ENCODE measurements around the gene SPATA2L. TPM values are rescaled to one million over a fixed set of nuclear protein-coding genes. Genes with fewer than 3 reads are reported as not detected.

Gene SPATA2L
- total RNA-seq, 1 donor from 2014 or later = 7.6 TPM

DNA sequence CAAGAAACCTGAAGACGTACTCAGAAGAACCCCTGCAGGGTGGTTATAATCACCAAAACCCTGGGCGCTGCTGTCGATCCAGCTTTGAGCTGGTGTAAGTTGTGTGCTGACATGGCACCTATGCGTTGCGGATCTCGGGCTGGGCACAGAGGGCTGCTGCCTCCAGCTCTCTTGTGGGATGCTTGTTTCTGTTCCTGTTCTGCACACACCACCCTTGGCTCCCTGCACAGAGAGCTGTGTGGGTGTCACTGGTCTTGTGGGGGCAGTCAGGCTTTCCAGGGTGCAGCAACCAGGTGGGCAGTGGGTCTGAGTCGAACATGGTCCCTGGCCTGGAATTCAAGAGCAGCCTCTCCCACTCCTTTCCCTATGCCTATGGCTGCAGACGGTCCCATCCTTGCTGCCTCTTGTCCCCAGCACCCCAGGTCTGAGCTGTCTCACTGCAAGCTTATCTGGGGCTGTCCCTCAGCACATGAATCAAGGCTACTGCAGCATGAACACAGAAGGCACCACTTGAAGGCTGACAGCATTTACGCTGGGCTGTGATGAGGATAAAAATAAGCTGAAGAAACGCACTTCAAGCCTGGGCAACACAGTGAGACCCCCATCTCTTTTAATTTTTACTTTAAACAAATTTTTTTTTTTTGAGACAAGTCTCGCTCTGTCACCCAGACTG is 40.0 kb upstream of the SPATA2L start:
- H3K36me3 Mint-ChIP-seq = peaks cover 30% of the 10 kb centered on the region
- Histone ChIP-seq H3K4me3 (no peak overlapping the region), H3K4me1 (no peaks in the 10 kb centered on the region), H3K9ac (no peak overlapping the region), H3F3A (ENCODE audit: low read depth) (no peaks in the 10 kb centered on the region), H2AFZ (replicated peaks) (no peak overlapping the region), H3K36me3 (no peaks in the 10 kb centered on the region), H3K27ac (no peak overlapping the region), H3K27me3 (no peaks in the 10 kb centered on the region), H3K79me2 (ENCODE audit: low read depth) (no peaks in the 10 kb centered on the region), H4K20me1 (ENCODE audit: low read depth) (no peaks in the 10 kb centered on the region), H3K4me2 (no peak overlapping the region), H3K9me3 (ENCODE audit: low read depth) (no peaks in the 10 kb centered on the region)
- DNase-seq (ENCODE audit: low spot score) = no peak
- H3K27ac Mint-ChIP-seq = no peak overlapping the region
- H3K4me3 Mint-ChIP-seq = no peak overlapping the region
- no peaks in the 10 kb centered on the region for H3K4me1 Mint-ChIP-seq
- TF ChIP-seq, protein P1, sequence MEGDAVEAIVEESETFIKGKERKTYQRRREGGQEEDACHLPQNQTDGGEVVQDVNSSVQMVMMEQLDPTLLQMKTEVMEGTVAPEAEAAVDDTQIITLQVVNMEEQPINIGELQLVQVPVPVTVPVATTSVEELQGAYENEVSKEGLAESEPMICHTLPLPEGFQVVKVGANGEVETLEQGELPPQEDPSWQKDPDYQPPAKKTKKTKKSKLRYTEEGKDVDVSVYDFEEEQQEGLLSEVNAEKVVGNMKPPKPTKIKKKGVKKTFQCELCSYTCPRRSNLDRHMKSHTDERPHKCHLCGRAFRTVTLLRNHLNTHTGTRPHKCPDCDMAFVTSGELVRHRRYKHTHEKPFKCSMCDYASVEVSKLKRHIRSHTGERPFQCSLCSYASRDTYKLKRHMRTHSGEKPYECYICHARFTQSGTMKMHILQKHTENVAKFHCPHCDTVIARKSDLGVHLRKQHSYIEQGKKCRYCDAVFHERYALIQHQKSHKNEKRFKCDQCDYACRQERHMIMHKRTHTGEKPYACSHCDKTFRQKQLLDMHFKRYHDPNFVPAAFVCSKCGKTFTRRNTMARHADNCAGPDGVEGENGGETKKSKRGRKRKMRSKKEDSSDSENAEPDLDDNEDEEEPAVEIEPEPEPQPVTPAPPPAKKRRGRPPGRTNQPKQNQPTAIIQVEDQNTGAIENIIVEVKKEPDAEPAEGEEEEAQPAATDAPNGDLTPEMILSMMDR (IDR thresholded peaks at IDR 0.05) = no peak
- TF ChIP-seq EZH2 (IDR thresholded peaks at IDR 0.05) (no peak), EZH2phosphoT487 (IDR thresholded peaks at IDR 0.05) (no peak)
- no peaks in the 10 kb centered on the region for H3K27me3 Mint-ChIP-seq (ENCODE audit: insufficient read depth, low read depth)
- no peaks in the 10 kb centered on the region for H3K9me3 Mint-ChIP-seq

DNA sequence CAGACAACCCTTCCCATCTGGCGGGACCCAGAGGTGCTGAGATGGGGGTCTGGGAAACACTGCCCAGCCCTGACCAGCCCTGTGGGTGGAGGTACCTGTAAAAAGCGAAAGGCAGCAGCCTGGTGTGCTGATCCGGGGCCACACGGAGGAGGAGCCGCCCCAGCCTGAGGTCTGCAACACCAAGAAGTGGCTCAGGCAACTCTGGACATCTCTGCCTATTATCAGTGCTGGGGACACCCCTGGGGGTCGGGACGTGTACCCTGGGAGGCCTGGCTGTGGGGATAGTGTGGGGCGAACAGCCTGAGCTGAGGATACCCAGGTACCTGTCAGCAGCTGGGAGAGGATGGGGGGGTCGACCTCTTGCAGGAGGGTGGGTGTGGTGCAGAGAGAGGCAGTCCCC is 37.9 kb upstream of the SPATA2L start:
- Mint-ChIP-seq H3K36me3 (peaks cover 37% of the 10 kb centered on the region), H3K9me3 (no peaks in the 10 kb centered on the region), H3K4me1 (no peaks in the 10 kb centered on the region), H3K27me3 (ENCODE audit: insufficient read depth, low read depth) (no peaks in the 10 kb centered on the region), H3K27ac (no peak overlapping the region), H3K4me3 (no peak overlapping the region)
- H3K4me2 ChIP-seq = no peak overlapping the region
- H3K27me3 ChIP-seq = no peaks in the 10 kb centered on the region
- no peaks in the 10 kb centered on the region for H4K20me1 ChIP-seq (ENCODE audit: low read depth)
- no peak overlapping the region for H2AFZ ChIP-seq (replicated peaks)
- H3F3A ChIP-seq (ENCODE audit: low read depth) = no peaks in the 10 kb centered on the region
- H3K9me3 ChIP-seq (ENCODE audit: low read depth) = no peaks in the 10 kb centered on the region
- DNase-seq (ENCODE audit: low spot score) = no peak
- no peak overlapping the region for H3K27ac ChIP-seq
- no peak overlapping the region for H3K4me3 ChIP-seq
- H3K36me3 ChIP-seq = no peaks in the 10 kb centered on the region
- TF ChIP-seq, protein P1 (IDR thresholded peaks at IDR 0.05) = no peak
- no peak for TF ChIP-seq EZH2phosphoT487 (IDR thresholded peaks at IDR 0.05)
- TF ChIP-seq EZH2 (IDR thresholded peaks at IDR 0.05) = no peak
- no peak overlapping the region for H3K9ac ChIP-seq
- H3K79me2 ChIP-seq (ENCODE audit: low read depth) = no peaks in the 10 kb centered on the region
- H3K4me1 ChIP-seq = no peaks in the 10 kb centered on the region

DNA sequence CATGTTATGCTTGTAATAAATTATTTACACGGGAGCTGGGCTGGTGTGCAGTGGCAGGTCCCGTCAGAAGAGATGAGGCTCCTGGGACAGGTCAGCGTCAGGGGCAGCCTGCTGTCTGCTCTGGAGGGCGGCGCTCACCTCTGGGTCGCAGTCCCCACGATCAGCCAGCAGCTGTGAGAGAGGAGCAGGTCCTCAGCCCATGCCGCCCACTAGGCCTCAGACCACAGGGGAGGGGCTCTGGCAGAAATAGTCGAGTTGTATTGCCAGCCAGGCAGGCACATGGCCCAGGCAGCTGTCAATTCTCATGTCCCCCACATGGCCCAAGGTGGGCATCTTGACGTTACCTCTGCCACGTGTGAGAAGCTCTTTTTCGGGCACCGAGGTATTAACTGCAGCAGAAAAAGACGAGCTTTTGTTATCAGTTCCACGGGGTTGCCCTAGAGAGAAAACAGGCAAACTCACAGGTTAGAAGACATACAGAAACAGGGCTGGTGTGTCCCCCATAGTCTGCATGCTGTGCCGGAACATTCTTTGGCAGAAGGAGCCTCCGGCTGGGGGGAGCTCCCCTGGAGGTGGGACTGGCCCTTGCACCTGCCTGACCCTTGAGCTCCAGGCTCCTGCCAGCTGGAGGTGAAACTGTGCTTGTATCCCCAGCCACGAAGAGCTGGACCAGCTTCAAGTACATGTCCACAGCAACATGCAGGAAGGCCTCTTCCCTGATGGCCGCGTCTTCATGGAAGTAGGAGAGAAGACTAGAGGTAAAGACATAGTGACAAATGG is 37.2 kb upstream of the SPATA2L start:
- peaks cover 39% of the 10 kb centered on the region for H3K36me3 Mint-ChIP-seq
- TF ChIP-seq, protein P1 (IDR thresholded peaks at IDR 0.05) = no peak
- TF ChIP-seq EZH2 (IDR thresholded peaks at IDR 0.05) (no peak), EZH2phosphoT487 (IDR thresholded peaks at IDR 0.05) (no peak)
- no peak overlapping the region for H3K27ac Mint-ChIP-seq

More for the DNA sequence above, 37.2 kb upstream of the SPATA2L start:
- Histone ChIP-seq H4K20me1 (ENCODE audit: low read depth) (no peaks in the 10 kb centered on the region), H3K4me2 (no peak overlapping the region), H3K4me3 (no peak overlapping the region), H3K36me3 (no peaks in the 10 kb centered on the region), H3K9ac (no peak overlapping the region), H3K27ac (no peak overlapping the region), H2AFZ (replicated peaks) (no peak overlapping the region), H3F3A (ENCODE audit: low read depth) (no peaks in the 10 kb centered on the region), H3K4me1 (no peaks in the 10 kb centered on the region), H3K79me2 (ENCODE audit: low read depth) (no peaks in the 10 kb centered on the region), H3K27me3 (no peaks in the 10 kb centered on the region), H3K9me3 (ENCODE audit: low read depth) (no peaks in the 10 kb centered on the region)
- Mint-ChIP-seq H3K4me1 (no peaks in the 10 kb centered on the region), H3K9me3 (no peaks in the 10 kb centered on the region), H3K27me3 (ENCODE audit: insufficient read depth, low read depth) (no peaks in the 10 kb centered on the region), H3K4me3 (no peak overlapping the region)
- no peak for DNase-seq (ENCODE audit: low spot score)
